ENCODE data around the gene CNGA2. TPM values are rescaled to one million over a fixed set of nuclear protein-coding genes. Genes with fewer than 3 reads are reported as not detected.

The CNGA2 gene
- total RNA-seq, 2 donors from 2014 or later: not detected

DNA sequence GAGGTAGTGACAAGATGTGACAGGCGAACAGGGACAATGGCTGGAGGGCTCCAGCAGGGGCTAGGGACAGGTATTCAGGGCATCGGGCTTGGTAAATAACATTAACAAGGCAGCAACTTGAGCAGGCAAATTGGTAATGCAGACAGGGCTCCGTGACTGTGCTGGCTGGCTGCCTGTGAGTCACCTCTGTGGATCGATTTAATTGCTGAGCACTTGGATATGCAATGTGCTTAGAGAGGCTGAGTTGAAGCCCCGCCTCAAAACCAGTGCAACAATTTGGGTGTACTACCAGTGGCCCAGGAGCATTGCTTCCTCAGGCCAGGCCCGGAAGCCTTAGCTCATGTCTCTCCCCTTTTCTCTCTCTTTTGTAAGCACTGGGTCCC lies 19.5 kb downstream of the CNGA2 start:
- Histone ChIP-seq H3K4me1 (peaks cover 10% of the 10 kb centered on the region), H3K36me3 (replicated peaks in 1 of 2; ENCODE audit: insufficient read depth in 1 of 2, low read depth in 2 of 2) (no peaks in the 10 kb centered on the region), H3K27ac (no peak overlapping the region), H3K4me3 (no peak overlapping the region), H3K9me3 (no peaks in the 10 kb centered on the region), H3K27me3 (no peaks in the 10 kb centered on the region)
- ATAC-seq (peak; percentile 62), DNase-seq (peak; percentile 23 to 65 (median 38))
- intact Hi-C loops (cut with DNase I): loop anchor here (5.0 kb wide), 1 partner anchor 883 kb away; the partner anchor contains the start of gene GABRQ
- TF ChIP-seq POLR2A (IDR thresholded peaks at IDR 0.05) (no peak), CTCF (IDR thresholded peaks at IDR 0.05) (no peak)
- 32 to 60% methylated on average over 1 to 5 of the region's 6 CpGs for whole genome bisulfite sequencing, 2 donors

DNA sequence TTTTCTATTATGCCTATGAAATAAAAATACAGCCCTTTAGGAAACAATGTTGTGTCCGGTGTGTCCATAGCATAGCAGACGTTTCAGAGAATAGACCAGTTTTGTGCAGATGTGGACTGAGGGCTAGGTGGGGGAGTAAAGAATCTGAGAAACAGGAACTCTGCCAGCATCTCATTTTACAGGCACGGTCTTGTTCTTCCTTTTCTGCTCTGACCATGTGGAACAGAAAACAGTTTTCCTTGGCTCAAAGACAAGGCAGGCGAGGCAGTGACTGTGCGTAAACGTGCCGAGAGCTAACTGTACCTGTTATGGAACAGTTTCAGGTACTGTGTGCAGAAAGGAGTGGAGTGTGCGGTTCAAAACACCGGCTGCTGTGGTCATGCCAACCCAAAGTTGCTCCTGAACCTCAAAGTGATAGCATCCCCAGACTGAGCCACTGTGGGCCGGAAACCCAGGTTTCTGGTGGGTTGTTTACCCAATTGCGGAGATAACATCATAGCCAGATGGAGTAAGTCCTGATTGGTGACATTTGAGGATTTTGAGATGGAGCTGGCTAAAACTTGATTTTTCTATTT lies 20.2 kb downstream of the CNGA2 start:
- H3K27ac ChIP-seq: no peak overlapping the region
- H3K9me3 ChIP-seq: no peaks in the 10 kb centered on the region
- peaks cover 10% of the 10 kb centered on the region for H3K4me1 ChIP-seq
- no peaks in the 10 kb centered on the region for H3K36me3 ChIP-seq (replicated peaks in 1 of 2; ENCODE audit: insufficient read depth in 1 of 2, low read depth in 2 of 2)
- H3K27me3 ChIP-seq: no peaks in the 10 kb centered on the region
- DNase-seq (no peak), ATAC-seq (no peak)
- intact Hi-C loops (cut with DNase I): loop anchor here (5.0 kb wide), 1 partner anchor 883 kb away; the partner anchor contains the start of gene GABRQ
- 77 to 91% methylated on average over 3 to 11 of the region's 11 CpGs for WGBS, 2 donors
- no peak for TF ChIP-seq POLR2A (IDR thresholded peaks at IDR 0.05)
- H3K4me3 ChIP-seq: no peak overlapping the region

DNA sequence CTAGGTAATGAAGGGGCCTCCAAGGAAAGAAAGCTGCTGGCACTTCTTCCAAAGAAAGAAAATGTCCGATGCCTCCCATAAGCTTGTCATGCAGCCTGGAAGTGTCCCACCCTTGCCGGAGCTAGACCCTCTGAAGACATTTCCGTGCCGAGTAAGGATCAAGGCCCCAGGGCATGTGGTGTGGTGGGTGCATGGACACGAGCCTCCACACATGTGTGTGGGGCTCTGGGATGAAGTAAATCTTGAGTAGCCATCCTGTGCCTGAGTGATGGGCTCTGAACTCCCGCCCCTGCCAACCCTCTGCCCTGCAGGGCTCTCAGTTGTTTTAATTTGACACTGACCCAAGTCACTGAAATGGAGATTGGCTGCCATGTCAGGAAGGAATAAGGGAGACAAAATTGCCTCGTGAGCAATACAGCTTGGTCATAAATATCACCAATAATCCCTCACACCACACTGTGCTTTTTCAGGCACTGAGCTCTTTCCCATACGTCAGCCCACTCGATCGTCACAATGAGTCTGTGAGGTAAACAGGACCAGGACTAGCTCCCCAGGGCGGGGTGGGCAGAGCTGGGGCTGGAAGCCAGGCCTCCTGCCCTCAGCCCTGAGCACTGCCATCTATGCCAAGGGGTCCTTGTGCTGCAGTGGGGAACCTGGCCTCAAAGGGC lies 24.6 kb downstream of the CNGA2 start:
- Histone ChIP-seq H3K4me3 (no peak overlapping the region), H3K36me3 (replicated peaks in 1 of 2; ENCODE audit: insufficient read depth in 1 of 2, low read depth in 2 of 2) (no peaks in the 10 kb centered on the region), H3K27me3 (no peaks in the 10 kb centered on the region), H3K27ac (no peak overlapping the region), H3K9me3 (no peaks in the 10 kb centered on the region), H3K4me1 (no peaks in the 10 kb centered on the region)
- ATAC-seq (no peak), DNase-seq (no peak)
- intact Hi-C loops (cut with DNase I): no loop called here
- WGBS, 2 donors: 87 to 88% methylated on average over 9 to 11 of the region's 11 CpGs
- TF ChIP-seq POLR2A (IDR thresholded peaks at IDR 0.05): no peak

DNA sequence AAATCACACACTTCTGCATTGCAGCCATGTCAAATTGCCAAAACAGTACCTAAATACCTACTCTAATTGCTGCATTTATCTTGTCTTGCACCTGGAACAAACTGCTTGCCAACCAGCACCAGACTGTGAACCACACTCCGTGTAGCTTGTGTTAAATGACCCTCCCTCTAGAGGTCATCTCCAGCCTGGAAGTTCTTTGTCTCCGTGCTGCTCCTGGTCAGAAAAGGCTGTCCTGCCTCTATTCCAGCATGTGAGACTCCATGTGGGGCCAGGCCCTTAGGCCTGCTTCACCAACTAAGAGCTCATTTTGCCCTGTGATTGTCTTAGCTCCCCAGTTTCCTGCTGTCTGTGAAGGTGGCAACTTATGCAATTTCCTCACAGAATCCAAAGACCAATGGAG lies 28.3 kb downstream of the CNGA2 start:
- intact Hi-C loops (cut with DNase I): no loop called here
- 34 to 62% methylated on average over 2 of the region's 2 CpGs for WGBS, 2 donors
- no peak for ATAC-seq

DNA sequence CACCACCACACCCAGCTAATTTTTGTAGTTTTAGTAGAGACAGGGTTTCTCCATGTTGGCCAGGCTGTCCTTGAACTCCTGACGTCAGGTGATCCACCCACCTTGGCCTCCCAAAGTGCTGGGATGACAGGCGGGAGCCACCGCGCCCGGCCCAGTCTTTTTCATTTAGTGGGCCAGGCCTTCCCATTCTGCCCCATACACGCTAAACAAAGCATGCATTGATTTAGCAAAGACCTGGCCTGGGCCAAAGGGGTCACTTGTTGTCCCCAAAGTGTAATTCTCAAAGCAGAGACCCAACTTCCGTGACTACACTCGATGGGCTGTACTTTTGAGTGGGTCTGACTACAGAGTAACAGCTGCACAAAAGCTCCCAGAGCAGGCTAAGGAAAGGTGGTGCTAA lies 29.2 kb downstream of the CNGA2 start:
- intact Hi-C loops (cut with DNase I): no loop called here
- no peaks in the 10 kb centered on the region for H3K4me1 ChIP-seq
- ATAC-seq: no peak
- H3K27ac ChIP-seq: no peak overlapping the region
- TF ChIP-seq CTCF (IDR thresholded peaks at IDR 0.05): no peak
- no peak for TF ChIP-seq POLR2A (IDR thresholded peaks at IDR 0.05)
- WGBS, 2 donors: 84 to 100% methylated on average over 1 to 4 of the region's 8 CpGs
- H3K9me3 ChIP-seq: no peaks in the 10 kb centered on the region
- DNase-seq: no peak
- no peaks in the 10 kb centered on the region for H3K27me3 ChIP-seq
- H3K36me3 ChIP-seq (replicated peaks in 1 of 2; ENCODE audit: insufficient read depth in 1 of 2, low read depth in 2 of 2): no peaks in the 10 kb centered on the region
- no peak overlapping the region for H3K4me3 ChIP-seq

More for the DNA sequence above, 28.3 kb downstream of the CNGA2 start:
- Histone ChIP-seq H3K4me1 (no peaks in the 10 kb centered on the region), H3K4me3 (no peak overlapping the region), H3K36me3 (replicated peaks in 1 of 2; ENCODE audit: insufficient read depth in 1 of 2, low read depth in 2 of 2) (no peaks in the 10 kb centered on the region), H3K9me3 (no peaks in the 10 kb centered on the region), H3K27me3 (no peaks in the 10 kb centered on the region), H3K27ac (no peak overlapping the region)
- no peak for TF ChIP-seq CTCF (IDR thresholded peaks at IDR 0.05)
- TF ChIP-seq POLR2A (IDR thresholded peaks at IDR 0.05): no peak
- DNase-seq: no peak
